Measurements from ENCODE around the gene USP48.

USP48 gene

DNA sequence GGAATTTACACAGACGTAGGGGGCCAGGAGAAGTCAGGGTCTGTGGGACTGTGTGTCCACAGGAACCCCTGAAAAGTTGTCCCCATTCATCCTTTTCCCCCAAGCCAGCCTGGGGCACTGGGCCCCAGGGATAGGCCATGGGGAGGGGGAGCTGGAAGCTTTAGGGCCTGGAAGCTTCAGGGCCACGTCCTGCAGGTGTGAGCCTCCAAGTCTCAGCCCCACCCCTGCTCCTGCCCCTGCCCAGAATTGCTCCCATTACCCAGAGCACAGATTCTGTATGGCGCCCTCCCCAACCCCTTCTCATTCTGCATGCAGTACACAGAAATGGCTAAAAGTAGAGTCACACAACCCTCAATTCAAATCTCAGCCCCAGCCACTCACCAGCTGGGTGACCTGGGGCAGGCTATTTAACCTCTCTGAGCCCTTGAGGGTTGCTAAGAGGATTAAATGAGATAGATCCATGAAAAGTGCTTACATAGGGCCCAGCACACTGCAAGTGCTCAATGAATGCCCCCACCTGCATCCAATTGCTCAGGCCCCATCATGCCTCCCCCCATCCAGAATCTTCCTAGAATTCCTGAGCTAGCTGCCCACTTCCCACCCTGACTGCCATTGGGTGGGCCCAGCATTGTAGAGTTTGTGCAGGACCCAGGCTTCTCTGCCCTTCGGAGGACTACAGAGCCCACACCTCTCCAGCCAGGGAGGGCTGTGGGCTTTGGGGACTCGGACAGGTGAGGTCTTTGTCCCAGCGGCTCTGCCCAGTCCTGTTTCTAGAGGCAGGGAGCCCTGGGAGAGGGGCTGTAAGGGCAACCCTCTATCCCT is 120.3 kb downstream of the USP48 start:
- ChIA-PET POLR2A (ENCODE audit: low non-redundant PET) (no interaction called here), CTCF (interaction anchor here (1.6 kb wide), 1 partner anchor 294 kb away, joined by 10 read pairs; no protein-coding TSS in a partner anchor)
- no peak overlapping the region for H3K27ac ChIP-seq
- DNase-seq (ENCODE audit: low spot score), result no peak
- TF ChIP-seq, protein P1, sequence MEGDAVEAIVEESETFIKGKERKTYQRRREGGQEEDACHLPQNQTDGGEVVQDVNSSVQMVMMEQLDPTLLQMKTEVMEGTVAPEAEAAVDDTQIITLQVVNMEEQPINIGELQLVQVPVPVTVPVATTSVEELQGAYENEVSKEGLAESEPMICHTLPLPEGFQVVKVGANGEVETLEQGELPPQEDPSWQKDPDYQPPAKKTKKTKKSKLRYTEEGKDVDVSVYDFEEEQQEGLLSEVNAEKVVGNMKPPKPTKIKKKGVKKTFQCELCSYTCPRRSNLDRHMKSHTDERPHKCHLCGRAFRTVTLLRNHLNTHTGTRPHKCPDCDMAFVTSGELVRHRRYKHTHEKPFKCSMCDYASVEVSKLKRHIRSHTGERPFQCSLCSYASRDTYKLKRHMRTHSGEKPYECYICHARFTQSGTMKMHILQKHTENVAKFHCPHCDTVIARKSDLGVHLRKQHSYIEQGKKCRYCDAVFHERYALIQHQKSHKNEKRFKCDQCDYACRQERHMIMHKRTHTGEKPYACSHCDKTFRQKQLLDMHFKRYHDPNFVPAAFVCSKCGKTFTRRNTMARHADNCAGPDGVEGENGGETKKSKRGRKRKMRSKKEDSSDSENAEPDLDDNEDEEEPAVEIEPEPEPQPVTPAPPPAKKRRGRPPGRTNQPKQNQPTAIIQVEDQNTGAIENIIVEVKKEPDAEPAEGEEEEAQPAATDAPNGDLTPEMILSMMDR (conservative IDR thresholded peaks at IDR 0.05; ENCODE audit: low read depth), result no peak

DNA sequence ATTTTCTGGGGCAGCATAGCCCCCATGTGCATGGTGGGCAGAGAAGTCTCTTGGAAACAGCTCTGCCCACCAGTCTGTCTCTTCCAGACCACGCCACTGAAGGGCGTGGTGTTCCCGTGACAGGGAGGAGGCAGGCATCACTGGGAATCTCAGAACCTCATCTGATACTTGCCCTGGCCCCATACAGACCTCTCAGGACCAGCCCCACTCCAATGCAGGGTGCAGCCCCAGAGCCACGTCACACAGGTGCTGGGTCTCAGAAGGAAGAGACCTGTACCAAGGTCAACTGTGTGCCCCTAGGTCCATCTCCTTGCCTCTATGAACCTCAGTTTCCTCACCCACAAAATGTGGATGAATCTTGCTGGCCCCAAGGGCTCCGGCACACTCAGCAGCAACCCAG is 121.1 kb downstream of the USP48 start:
- DNase-seq (ENCODE audit: low spot score), result no peak
- POLR2A ChIA-PET (ENCODE audit: low non-redundant PET), result no interaction called here
- TF ChIP-seq, protein P1 (conservative IDR thresholded peaks at IDR 0.05; ENCODE audit: low read depth), result no peak
- CTCF ChIA-PET, result interaction anchor here (1.6 kb wide), 1 partner anchor 293 kb away, joined by 10 read pairs; no protein-coding TSS in a partner anchor
- no peak overlapping the region for H3K27ac ChIP-seq

DNA sequence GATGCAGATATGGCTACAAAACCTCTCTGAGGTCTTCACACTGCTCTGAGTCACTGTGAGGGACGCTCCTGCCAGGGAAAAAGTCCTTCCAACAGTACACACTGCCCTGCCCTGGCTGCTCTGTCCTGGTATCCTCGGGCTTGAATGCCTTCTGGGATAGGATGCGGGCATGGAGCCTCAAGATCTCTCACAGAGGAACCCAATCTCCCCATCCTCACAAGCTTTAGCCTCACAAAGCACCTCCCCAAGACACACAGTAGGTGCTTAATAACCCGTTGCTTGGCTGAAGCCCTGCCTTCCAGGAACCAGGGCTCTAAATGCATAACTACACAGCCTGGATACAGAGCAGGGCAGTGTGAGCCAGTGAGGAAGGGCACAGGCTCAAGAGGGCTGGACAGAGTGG is 123.0 kb downstream of the USP48 start:
- TF ChIP-seq, protein P1 (conservative IDR thresholded peaks at IDR 0.05; ENCODE audit: low read depth), result no peak
- no peak overlapping the region for H3K27ac ChIP-seq
- DNase-seq (ENCODE audit: low spot score), result no peak
- CTCF ChIA-PET, result interaction anchor here (1.5 kb wide), 1 partner anchor 65 kb away, joined by 4 read pairs; no protein-coding TSS in a partner anchor
- POLR2A ChIA-PET (ENCODE audit: low non-redundant PET), result no interaction called here

DNA sequence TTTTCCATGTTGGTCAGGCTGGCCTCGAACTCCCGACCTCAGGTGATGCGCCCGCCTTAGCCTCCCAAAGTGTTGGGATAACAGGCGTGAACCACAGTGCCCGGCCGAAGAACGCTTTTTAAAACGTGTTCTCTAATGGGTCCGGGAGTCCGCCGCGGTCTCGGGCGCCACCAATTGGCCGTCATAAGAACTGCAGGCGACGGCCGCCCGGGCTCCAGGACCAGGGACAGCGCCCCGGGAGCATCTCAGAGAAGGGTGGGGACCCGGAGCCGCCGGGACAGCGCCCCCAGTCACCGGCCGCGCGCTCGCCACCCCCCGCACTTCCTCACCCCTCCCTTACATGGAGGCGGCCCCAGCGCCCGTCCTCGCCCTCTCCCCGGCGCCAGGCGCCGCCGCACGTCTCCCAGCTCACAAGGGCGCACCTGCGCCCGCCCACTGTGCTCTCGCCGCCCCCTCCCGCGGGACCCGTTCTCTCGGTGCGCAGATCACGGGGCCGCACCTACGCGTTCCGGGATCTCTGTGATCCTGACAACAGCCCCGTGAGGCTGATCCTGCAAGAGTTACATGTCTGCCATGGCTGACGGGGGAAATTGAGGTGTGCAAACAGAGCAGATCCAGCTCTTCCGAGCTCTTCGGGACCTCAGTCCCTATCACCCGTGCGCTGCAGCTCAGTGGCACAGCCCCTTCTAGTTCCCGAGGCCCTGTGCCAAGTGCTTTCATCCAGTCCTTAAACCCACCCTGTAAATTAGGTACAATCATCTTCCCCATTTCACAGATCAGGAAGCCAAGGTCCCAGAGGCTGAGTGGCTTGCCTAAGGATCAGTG is 123.6 kb downstream of the USP48 start:
- TF ChIP-seq, protein P1 (conservative IDR thresholded peaks at IDR 0.05; ENCODE audit: low read depth), result peak; percentile 95
- POLR2A ChIA-PET (ENCODE audit: low non-redundant PET), result interaction anchor here (0.5 kb wide), 1 partner anchor 169 kb away, joined by 6 read pairs; no protein-coding TSS in a partner anchor
- peak; percentile 88 for DNase-seq (ENCODE audit: low spot score)

DNA sequence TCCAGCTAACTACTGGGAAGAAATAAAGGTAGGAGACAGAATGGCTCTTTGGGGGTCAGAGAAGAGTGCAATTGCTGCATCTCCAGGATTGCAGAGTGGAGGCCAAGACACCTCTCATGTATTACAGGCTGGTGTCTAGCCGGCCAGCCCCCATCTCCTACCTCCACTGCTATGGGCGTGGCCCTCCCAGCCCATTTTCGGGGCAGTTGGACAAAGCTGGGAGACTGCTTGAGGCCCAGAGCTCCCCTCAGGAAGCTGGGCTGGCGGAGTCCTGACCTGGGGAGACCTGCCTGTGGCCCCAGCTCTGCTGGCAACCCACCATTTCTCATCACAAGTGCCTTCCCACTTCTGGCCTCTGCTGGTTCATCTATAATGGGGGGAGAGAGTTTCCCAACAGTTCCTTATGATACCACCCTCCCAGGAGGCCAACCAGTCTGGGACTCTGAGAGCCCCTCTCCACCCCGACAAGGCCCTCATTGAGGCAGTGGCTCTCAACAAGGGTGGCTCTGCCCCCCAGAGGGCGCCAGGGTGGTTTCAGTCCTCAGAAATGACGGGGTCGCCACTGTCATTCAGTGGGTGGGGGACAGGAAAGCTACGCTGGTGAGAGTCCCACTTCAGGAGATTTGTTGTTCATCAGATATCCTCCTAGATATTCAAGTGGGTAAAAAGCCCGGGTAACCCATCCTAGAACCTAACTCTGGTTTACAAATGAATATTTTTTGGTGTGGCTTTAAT is 125.3 kb downstream of the USP48 start:
- H3K27ac ChIP-seq, result no peak overlapping the region
- ChIA-PET POLR2A (ENCODE audit: low non-redundant PET) (no interaction called here), CTCF (interaction anchor here (0.6 to 1.4 kb wide), 5 partner anchors 13 to 419 kb away, joined by 3 to 6 read pairs (median 3); no protein-coding TSS in a partner anchor)
- no peak for DNase-seq (ENCODE audit: low spot score)
- TF ChIP-seq, protein P1 (conservative IDR thresholded peaks at IDR 0.05; ENCODE audit: low read depth), result no peak

More for the DNA sequence above, 123.6 kb downstream of the USP48 start:
- H3K27ac ChIP-seq, result no peak overlapping the region
- CTCF ChIA-PET, result interaction anchor here (0.6 to 1.5 kb wide), 11 partner anchors 15 to 426 kb away, joined by 3 to 13 read pairs (median 5); no protein-coding TSS in a partner anchor
